Stimulated activated CD4-positive, alpha-beta T cell treated with anti-CD3 and anti-CD28 coated beads, Interleukin-2, amount 100 ng/mL, for 24 hours (primary cell): ENCODE results near the gene NHS.

ENCODE experiments used
- DNase-seq, 2 donors: peaks; one replicate each; pipeline ENCODE4 v3.0.0-alpha.2; 2020

The NHS gene

DNA sequence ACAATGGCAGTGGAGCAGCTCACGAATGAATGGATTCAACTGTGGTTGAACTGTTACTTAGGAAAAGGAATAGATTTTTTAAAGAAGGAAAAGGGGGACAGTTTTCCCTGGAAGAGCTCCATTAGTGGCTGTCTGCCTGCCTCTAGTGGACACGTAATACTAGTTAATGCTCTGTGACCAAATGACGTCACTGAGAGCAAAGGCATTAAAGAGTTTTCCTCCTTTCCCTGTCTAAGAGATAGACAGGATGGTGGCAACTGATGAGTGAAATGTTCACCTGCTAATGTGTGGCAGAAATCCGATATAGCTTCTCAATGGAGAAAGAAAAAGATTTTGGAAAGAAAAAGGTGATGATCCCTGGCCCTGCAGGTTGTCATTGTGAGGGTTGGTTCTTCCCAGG, 310.0 kb downstream of the NHS start:
- no peak for DNase-seq

DNA sequence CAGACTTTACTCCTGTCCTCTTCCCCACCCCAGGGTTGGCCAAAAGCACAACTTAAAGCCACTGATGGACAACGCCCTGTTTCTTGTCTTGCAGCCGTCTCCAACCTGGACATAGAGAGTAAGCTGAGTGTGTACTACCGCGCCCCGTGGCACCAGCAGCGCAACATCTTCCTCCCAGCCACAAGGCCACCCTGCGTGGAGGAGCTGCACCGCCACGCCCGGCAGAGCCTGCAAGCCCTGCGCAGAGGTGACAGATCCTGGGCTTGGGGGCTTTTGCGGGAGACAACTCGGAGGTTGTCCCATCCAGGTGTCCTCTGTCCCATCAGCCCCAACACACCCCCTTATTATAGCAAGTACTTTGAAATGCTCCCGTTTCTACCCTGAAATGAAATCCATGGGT, 312.6 kb downstream of the NHS start:
- DNase-seq: no peak

DNA sequence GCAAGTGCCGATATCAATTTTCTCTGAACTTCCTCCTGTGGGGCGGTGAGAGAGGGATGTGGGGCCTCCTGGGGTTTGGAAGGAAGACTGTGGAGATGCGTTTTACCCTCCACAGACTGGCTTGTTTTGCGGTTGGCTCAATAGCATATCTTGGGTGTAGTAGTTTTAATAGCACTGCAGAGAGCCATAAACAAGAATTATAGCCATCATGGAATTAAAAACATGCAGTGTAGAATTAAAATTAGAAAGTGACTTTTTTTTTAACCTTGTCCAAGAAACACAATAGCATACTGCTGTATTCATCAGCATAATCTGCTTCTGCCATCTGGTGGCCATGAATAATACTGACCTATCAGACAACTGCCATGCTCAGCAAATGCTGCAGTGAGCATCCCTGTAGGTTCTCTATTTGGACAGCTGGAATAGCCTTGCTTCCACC, 315.0 kb downstream of the NHS start:
- DNase-seq: peak; percentile 14 to 26

DNA sequence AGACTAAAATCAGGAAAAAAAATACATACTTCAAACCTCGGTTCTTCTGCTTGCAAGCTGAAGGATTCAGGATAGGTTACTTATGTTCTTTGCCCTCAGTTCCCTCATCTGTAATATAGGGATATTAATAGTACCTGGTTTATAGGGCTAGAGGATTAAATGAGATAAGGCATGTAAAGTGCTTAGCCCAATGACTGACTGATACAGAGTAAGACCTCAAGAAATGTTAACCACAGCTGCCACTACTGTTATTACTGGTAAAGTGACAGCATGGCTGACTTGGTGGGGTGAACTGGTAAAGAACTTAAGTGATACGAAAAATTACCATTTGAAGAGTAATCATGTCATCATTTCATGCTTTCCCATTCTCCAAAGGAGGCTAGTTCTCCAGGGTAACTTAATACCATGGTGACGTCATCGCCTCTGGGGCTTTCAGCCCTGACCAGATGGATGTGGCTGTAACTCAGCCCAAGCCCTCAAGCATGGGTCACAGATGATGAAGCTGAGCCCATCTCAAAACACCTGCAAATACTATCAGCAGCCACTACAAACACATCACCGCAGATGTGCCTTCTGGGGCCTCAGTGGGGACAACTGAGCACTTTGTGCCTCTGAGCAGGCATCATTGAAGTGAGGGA, 317.8 kb downstream of the NHS start:
- no peak for DNase-seq

GRCh38 chrX:17697191-17697590, 322.2 kb downstream of the NHS start:
- DNase-seq: no peak

- DNase-seq: no peak
Observed at GRCh38 chrX:17700976-17701375, 326.0 kb downstream of the NHS start.

DNA sequence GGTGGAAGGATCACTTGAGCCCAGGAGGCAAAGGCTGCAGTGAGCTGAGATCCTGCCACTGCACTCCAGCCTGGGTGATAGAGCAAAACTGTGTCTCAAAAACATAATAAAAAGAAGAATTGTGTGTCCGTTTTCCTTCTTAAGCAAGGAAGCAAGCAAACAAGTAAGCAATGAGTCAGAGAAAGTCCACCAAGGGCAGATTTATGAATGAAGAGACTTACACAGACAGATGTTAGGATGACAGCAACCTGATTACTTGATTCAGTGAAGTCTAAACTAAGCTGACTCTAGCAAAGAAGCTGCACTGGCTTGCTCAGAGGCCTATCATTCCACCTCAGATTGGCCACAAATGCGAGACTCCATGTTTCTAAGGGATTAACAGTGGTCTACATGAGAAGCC, 328.2 kb downstream of the NHS start:
- no peak for DNase-seq

GRCh38 chrX:17705211-17705610, 330.2 kb downstream of the NHS start:
- DNase-seq: no peak

DNA sequence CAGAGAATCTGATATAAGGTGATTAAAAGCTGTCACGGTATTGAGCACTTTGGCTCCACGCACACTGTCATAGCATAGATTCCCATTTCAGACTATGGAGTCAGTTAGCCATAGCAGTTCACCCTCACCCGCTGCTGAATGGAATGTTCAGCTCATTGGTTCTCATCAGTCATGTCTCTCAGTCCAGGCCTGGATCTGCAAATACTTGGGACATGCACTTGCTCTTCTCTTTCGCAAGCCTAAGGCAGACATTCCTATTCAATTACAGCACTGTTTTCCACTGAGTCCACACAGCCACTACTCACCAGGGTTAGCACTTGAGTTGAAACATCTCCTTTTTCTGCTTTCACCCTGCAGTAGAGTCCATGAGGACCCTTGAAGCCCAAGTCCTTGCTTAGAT, 331.7 kb downstream of the NHS start:
- DNase-seq: no peak

- no peak for DNase-seq
Observed at GRCh38 chrX:17707731-17708130, 332.7 kb downstream of the NHS start.

GRCh38 chrX:17710871-17711301, 335.9 kb downstream of the NHS start:
- DNase-seq: no peak

- no peak for DNase-seq
Observed at GRCh38 chrX:17713288-17713687, 338.3 kb downstream of the NHS start.

- DNase-seq: no peak
Observed at GRCh38 chrX:17718649-17719165, 343.7 kb downstream of the NHS start.

- DNase-seq: no peak
Observed at GRCh38 chrX:17719711-17720110, 344.7 kb downstream of the NHS start.

GRCh38 chrX:17721715-17722114, 346.7 kb downstream of the NHS start:
- DNase-seq: no peak

DNA sequence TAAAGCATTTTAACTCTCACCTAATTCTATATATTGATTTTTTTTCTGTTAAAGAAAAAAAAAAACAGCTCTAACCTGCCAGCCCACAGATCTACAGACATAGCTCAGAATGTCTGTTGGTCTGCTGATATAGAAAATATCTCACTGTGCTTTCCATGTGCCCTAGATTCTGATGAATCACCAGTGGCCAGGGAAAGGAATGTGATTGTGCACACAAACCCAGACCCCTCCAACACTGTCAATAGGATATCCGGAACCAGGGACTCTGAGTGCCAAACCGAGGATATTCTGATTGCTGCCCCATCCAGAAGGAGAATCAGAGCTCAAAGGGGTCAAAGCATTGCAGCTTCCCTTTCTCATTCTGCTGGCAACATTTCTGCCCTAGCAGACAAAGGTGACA, 350.2 kb downstream of the NHS start:
- no peak for DNase-seq

- no peak for DNase-seq
Observed at GRCh38 chrX:17732138-17732783, 357.3 kb downstream of the NHS start.

GRCh38 chrX:17735406-17735805, 360.4 kb downstream of the NHS start:
- no peak for DNase-seq

GRCh38 chrX:17736478-17736855, 361.5 kb downstream of the NHS start:
- no peak for DNase-seq

- peak; percentile 89 to 90 for DNase-seq
Observed at GRCh38 chrX:17736856-17737709, 362.1 kb downstream of the NHS start, which contains the start of gene SCML1. SCML1 (plus strand) TSS chrX:17737493; CDS start chrX:17744187, 6,694 bp downstream.

DNA sequence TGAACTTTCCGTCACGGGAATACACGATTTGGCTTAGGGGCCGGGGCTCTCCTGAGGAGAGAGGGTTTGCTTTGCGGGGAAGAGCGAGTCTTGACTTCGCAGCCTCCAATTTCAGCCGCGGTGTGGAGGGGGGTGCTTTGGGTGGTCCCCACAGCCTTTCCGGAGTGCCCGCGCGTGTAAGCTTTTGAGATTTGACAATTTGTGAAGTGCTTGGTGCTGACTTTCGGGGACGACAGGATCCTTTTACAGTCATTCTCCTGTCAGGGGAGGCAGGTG, 362.6 kb downstream of the NHS start:
- DNase-seq: peak in 1 of 2 donors; percentile 10

DNA sequence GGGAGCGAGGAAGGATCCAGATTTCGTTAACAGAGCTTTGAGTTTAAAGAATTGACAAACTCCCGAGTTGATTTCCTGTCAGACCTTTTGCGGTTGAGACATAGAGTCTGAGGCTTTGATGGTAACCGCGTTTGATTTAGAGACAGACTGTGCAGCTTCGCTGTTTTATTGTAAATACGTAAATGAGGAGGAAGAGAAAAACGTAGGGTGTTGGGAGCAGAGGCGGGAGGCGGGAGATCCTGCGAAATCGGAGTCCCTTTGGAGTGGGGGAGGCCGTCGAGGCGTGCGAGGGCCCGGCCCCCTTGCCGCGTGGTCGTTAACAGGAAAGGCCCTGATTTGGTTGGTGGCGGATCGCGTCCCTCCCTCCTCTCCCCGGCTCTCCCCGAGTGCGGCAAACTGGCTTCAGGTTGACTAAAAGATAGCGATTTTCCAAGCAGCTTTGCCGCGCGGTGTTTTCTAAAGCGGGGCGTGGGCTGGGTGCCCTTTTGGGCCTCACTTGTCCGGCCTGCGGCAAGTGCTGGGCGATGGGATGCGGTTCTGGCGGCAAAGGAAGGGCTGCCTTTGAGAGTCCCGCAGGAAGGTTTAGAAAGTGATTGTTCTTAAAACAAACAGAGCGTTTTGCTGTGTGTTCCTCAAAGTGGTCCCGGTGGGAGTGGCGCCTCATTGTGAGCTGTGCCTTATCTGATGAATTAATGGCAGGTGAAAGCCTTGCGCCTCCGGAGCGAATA, 363.1 kb downstream of the NHS start:
- DNase-seq: peak; percentile 23 to 44
